GM19452 (cell line): ENCODE data around the gene GABBR1.

Experiments
- ATAC-seq: cut with Tn5 transposase; IDR thresholded peaks from one replicate; pipeline ENCODE4 v1.9.1; 2021; ENCODE audit not compliant: unreplicated experiment

Gene GABBR1

GRCh38 chr6:29577544-29577943 lies 55.4 kb downstream of the GABBR1 start:
- no peak for ATAC-seq

GRCh38 chr6:29576056-29576455 lies 56.9 kb downstream of the GABBR1 start:
- no peak for ATAC-seq

GRCh38 chr6:29567991-29568390 lies 65.0 kb downstream of the GABBR1 start:
- ATAC-seq = no peak

- no peak for ATAC-seq
Observed at GRCh38 chr6:29567541-29567940, 65.4 kb downstream of the GABBR1 start.

- ATAC-seq = no peak
Observed at GRCh38 chr6:29566856-29567255, 66.1 kb downstream of the GABBR1 start.

GRCh38 chr6:29564875-29565274 lies 68.1 kb downstream of the GABBR1 start:
- ATAC-seq = no peak

GRCh38 chr6:29563435-29563965 lies 69.5 kb downstream of the GABBR1 start:
- no peak for ATAC-seq

GRCh38 chr6:29561606-29562181 lies 71.3 kb downstream of the GABBR1 start:
- ATAC-seq = no peak

GRCh38 chr6:29561091-29561490 lies 71.9 kb downstream of the GABBR1 start:
- no peak for ATAC-seq

- no peak for ATAC-seq
Observed at GRCh38 chr6:29559524-29560287, 73.3 kb downstream of the GABBR1 start, which contains the start of gene UBD. Gene UBD, minus strand, starts transcription at chr6:29559732. Its CDS starts 31 bp downstream, at chr6:29559701.

GRCh38 chr6:29558439-29559079 lies 74.4 kb downstream of the GABBR1 start:
- ATAC-seq = no peak

- ATAC-seq = no peak
Observed at GRCh38 chr6:29557320-29557719, 75.7 kb downstream of the GABBR1 start.

GRCh38 chr6:29554764-29555163 lies 78.2 kb downstream of the GABBR1 start:
- ATAC-seq = no peak

GRCh38 chr6:29553268-29554057 lies 79.5 kb downstream of the GABBR1 start:
- ATAC-seq = no peak

GRCh38 chr6:29552512-29553051 lies 80.4 kb downstream of the GABBR1 start:
- peak; percentile 77 for ATAC-seq

GRCh38 chr6:29547573-29547972 lies 85.4 kb downstream of the GABBR1 start:
- no peak for ATAC-seq

- no peak for ATAC-seq
Observed at GRCh38 chr6:29537714-29538403, 95.1 kb downstream of the GABBR1 start.

- no peak for ATAC-seq
Observed at GRCh38 chr6:29532320-29532951, 100.5 kb downstream of the GABBR1 start.

- no peak for ATAC-seq
Observed at GRCh38 chr6:29531668-29532067, 101.3 kb downstream of the GABBR1 start.
